GM19324 (cell line): ENCODE data around the gene DAP3.
"Not testable (repeated sequence)": the region's sequence is repeated elsewhere in the genome, so short reads cannot be mapped to it uniquely, and the experiment has no call there.

Experiments used
- ATAC-seq: cut with Tn5 transposase; IDR thresholded peaks from one replicate; pipeline ENCODE4 v1.9.1; 2021; ENCODE audit warnings: mild to moderate bottlenecking, moderate library complexity; ENCODE audit not compliant: unreplicated experiment, low FRiP score

Gene DAP3

GRCh38 chr1:155689081-155689607 lies at the start of gene DAP3:
Gene DAP3, plus strand, starts transcription at chr1:155689091. Its CDS starts 20,689 bp downstream, at chr1:155709780.
- ATAC-seq, result peak; percentile 1

GRCh38 chr1:155640367-155640766 lies 48.5 kb upstream of the DAP3 start:
- ATAC-seq, result no peak

DNA sequence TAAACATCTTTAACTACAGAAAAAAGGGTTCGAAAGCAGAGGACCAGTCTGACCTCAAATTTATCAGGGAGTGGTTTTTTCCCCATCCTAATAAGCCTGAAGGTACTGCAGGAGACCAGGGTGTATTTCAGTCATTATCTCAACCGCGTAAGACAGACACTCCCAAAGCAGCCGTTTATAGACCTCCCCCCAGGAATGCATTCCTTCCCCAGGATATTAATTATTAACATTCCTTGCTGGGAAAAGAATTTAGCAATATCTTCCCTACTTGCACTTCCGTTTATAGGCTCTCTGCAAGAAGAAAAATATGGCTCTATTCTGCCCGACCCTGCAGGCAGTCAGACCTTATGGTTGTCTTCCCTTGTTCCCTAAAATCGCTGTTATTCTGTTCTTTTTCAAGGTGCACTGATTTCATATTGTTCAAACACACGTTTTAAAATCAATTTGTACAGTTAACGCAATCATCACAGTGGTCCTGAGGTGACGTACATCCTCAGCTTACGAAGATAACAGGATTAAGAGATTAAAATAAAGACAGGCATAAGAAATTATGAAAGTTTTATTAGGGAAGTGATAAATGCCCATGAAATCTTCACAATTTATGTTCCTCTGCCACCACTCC lies 46.2 kb upstream of the DAP3 start:
- ATAC-seq, result not testable (repeated sequence)

DNA sequence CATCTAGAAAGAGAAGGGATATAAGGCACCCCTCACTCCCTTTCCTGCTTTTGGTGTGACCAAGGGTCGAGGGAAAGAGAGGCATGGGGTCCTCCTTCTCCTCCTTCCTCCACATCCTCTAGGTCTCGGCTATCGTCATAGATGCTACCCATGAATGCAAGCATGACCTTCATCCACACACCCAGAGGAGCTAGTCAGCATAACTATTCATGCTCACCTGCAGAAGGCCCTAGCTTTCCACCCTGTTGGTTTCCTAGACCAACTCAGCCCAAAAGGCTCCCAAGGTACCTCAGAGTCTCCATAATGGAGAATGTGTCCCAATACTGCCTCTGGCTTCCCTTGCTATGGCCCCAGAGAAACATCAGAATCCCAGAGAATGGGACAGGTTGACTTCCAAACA lies 45.7 kb upstream of the DAP3 start:
- no peak for ATAC-seq

GRCh38 chr1:155645034-155645598 lies 43.8 kb upstream of the DAP3 start:
- no peak for ATAC-seq

DNA sequence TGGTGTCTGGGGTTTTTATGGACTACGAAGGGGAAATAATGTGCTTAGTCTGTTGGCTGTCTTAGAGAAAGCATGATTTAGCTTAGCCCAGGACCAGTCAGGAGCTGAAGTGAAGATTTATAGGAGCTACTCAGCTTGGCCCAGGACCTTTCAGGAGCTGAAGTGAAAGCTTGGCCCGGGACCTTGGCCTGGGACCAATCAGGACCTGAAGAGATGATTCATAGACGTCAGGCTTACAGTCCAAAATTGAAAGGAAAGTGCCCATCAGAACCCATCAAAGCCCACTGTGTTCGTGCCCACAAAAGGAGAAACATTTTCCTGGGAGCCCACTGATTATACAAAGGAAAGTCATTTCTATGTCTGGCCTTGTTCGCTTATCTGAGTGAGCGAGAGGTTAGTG lies 43.2 kb upstream of the DAP3 start:
- no peak for ATAC-seq

DNA sequence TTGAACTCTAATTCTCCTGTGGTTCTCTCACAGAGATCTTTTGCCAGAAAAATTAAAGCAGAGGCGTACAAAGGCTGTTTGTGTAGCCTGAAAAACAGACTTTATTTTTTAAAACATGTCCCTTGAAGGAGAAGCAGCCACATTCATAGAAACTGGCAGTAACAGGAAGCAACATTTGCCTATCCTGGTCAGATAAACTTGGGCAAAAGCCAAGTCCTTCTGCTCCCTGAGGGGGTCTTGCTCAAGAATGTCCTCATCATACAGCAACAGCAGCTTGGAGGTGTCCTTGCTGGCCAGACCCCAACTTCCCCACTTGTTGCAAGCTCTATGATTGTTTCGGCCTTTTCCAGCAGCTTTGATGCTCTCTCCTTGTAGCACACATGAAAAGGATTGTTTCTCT lies 42.6 kb upstream of the DAP3 start:
- ATAC-seq, result no peak

DNA sequence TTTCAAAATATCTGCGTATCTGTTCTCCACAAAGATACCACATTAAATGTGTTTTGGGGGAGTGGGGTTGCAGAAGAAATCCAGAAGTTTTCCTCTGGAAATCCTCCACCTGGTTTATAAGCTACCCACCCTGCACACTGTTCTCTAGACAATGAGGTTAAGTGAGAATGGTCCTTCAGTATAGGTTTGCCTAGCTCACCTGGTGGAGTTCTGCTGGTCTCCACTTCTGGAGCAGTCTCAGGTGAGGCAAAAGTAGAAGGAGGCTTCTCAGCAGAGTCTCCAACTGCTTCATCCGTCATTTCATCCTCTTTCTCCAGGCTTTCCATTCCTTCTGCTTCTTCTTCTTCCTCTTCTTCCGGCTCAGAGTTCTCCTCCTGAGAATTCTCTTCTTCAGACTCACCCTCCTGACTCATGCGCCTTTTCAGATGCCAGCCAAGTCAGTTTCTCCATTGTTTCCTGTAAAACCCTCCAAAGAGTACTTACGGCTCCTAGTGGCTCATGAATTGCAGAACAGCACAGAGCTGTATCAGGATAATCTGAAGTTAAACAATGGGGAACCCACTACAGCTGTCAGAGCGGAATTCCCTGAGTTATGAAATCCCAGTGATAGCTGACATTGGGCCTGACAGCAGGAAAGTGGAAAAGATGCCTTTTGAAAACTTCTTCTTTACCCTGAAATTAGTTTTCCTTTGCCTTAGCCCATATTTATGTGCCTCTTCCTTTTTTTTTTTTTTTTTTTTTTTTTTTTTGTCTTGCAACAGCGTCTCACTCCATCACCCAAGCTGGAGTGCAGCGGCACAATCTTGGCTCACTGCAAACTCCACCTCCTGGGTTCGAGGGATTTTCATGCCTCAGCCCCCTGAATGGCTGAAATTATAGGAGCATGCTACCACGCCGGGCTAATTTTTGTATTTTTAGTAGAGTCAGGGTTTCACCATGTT lies 40.4 kb upstream of the DAP3 start:
- ATAC-seq, result no peak

- no peak for ATAC-seq
Measured at GRCh38 chr1:155649676-155650075, 39.2 kb upstream of the DAP3 start.

- no peak for ATAC-seq
Measured at GRCh38 chr1:155650231-155650757, 38.6 kb upstream of the DAP3 start.

DNA sequence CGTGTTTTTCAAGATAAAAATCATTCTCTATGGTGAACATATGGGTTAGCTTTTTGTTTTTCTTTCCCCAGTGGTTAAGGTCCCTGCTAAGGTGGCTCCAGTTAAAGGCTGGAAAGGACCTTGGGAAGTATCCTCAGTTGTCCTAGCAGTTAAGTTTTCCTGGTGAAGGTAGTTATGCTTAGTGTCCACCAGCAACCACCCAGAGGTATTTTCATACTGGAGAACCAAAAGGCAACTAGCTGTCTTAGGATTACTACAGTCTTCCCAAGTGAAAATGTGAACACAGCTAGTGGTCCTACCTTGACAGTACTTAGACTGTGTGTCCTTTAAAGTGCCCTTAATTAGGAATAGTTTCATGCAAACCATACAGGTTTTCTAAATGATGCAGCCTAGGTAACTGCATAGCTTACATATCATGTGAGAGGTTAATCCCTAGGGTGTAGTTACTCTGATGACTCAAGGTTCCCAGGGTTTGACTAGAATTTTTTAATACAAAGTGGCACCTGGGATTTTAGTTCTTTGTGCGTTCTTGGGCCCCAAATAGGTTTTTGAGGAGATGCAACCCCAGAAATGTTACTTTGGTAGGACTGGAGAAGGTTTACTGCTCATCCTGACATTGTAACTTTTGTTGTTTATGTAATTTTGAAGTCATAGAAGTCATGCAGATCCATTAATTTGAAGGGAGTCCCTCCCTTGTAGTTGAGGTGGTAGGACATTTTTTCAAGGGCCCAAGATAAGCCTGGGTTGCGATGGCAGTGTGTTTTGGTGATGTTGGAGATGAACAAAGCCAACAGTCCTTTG lies 36.8 kb upstream of the DAP3 start:
- no peak for ATAC-seq

DNA sequence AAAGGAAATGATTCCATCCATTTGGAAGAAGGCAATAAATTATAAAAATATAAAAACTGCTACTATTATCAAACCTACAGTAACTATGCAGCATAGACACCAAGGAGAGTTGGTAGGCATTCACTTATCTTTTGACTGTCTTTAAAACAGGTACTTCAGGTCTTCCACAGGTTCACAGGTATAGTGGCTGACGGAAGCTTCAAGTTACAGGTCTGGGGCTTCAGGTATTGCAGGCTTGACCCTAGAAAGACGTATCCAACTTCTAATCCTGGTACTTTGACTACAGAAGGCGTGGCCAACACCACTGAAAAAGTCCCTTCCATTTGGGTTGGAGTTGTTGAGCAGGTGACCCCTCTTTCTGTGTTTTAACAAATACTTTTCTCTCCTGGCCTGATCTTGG lies 35.9 kb upstream of the DAP3 start:
- no peak for ATAC-seq

DNA sequence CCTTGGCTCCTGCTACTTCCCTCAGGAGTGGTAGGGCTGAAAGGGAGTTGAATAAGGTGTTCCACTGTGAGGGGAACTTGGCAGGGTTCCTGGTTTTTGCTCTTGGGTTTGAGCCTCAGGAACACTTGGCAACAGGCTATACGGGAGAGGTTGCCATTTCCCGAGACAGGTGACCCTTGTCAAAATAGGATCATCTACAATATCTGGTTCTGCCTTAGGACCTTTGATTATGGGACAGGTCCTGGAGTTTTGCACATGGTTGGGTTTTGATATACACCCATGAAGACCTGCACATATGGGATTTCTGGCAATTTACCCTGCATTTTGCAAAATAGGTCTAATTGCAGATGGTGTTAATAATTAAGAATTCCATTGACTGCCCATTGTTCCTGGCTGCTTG lies 31.4 kb upstream of the DAP3 start:
- ATAC-seq, result no peak

GRCh38 chr1:155661239-155661638 lies 27.7 kb upstream of the DAP3 start:
- ATAC-seq, result not testable (repeated sequence)

DNA sequence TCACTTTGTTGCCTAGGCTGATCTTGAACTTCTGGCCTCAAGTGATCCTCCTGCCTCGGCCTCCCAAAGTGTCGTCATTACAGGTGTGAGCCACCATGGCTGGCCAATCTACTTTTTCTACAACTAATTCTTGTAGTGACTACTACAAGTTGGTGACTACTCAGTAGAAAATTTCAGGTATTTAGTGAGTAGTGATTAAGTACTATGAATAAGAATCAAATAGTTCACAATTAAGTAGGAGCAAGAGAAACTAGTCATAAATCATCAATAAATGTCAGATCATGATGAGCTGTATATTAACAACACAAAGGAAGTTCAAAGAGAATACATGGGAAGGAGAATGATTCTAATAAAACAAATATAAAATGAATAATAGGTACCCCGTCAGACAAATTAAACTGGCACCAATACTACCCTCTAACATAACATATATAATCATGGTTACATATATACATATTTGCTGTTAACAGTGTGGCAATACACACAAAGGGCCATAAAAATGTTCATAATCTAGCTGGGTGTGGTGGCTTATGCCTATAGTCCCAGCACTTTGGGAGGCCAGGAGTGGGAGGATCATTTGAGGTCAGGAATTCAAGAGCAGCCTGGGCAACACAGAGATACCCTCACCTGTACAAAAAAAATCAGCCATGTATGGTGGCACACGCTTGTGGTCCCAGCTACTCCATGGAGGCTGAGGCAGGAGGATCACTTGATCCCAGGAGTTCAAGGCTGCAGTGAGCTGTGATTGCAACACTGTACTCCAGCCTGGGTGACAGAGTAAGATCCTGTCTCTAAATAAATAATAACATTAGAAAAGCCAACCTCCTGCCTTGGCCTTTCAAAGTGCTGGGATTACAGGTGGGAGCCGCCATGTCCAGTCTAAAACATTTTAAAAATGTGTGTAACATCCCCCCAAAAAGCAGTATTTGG lies 19.4 kb upstream of the DAP3 start:
- no peak for ATAC-seq

GRCh38 chr1:155671750-155672149 lies 17.1 kb upstream of the DAP3 start:
- no peak for ATAC-seq

GRCh38 chr1:155673003-155673402 lies 15.9 kb upstream of the DAP3 start:
- ATAC-seq, result no peak

DNA sequence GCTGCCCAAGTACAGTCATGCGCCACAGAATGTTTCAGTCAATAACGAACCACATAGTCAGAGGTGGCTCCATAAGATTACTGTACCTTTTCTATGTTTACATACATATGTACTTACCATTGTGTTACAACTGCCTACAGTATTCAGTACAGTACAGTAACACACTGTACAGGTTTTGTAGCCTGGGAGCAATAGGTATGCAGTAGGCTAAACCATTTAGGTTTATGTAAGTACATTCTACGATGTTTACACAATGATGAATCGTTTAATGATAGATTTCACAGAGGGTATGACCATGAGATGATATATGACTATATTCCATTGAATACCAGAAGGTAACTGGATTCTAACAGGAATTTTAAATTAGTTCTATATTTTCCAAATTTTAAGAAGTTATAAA lies 10.9 kb upstream of the DAP3 start:
- no peak for ATAC-seq

DNA sequence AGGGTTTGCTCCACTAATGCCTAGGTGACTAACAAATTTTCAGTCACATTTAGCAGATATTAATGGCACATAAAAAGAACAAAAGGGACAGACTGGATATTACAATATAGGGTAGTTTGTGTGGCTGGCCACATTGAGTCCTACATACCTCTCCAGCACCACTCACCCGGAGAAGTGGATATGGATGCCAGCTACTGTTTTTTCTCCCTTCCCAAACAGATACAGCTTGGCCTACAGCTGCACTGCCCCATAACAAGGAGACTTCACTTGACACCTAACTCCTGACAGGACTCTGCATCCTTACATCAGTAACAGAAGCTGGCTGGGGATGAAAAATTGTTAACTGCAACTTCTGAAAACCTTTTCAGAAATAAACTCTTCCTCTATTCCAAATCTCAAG lies 9.9 kb upstream of the DAP3 start:
- not testable (repeated sequence) for ATAC-seq
